Stimulated activated CD8-positive, alpha-beta memory T cell treated with anti-CD3 and anti-CD28 coated beads, Interleukin-4, amount 100 ng/mL, for 24 hours (primary cell): Measurements from ENCODE around the gene GHDC.
"Not testable (repeated sequence)": the region's sequence is repeated elsewhere in the genome, so short reads cannot be mapped to it uniquely, and the experiment has no call there.

Experiments
- DNase-seq: peaks from one replicate; pipeline ENCODE4 v3.0.0-alpha.2; 2020; ENCODE audit warnings: low read depth

GHDC gene, protein sequence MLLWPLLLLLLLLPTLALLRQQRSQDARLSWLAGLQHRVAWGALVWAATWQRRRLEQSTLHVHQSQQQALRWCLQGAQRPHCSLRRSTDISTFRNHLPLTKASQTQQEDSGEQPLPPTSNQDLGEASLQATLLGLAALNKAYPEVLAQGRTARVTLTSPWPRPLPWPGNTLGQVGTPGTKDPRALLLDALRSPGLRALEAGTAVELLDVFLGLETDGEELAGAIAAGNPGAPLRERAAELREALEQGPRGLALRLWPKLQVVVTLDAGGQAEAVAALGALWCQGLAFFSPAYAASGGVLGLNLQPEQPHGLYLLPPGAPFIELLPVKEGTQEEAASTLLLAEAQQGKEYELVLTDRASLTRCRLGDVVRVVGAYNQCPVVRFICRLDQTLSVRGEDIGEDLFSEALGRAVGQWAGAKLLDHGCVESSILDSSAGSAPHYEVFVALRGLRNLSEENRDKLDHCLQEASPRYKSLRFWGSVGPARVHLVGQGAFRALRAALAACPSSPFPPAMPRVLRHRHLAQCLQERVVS

DNA sequence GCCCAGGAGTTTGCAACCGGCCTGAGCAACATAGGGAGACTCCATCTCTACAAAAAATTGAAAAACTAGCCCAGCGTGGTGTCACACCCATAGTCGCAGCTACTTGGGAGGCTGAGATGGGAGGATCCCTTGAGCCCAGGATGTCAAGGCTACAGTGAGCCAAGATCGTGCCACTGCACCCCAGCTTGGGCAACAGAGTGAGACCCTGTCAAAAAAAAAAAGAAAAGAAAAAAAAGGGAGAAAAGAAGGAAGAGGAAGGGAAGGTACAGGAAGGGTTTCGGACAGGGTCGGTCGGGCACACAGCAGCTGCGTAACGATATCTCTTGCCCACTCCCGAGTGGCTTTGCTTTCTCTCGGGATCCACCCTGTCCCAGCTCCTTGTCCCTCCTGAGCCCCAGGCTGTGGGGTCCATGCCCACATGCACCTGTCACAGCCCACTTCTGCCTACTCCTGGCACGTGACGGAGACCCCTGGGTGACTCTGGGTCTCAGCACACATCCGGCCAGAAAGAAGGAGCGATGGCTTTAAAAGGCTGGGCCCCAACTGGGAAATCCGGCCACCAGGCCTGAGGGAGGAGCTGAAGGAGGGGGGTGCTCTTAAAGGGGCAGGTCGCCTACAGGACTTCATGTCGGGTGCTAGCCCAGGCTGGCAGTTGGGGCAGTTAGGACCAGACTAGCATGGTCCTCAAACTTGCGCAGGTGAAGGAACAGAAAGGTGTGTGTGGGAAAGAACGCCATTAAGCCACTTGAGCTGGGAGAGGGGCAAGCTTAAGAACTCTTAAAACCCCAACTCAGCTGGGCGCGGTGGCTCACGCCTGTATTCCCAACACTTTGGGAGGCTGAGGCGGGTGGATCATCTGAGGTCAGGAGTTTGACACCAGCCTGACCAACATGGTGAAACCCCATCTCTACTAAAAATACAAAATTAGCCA is at the start of gene GHDC:
Gene GHDC (minus strand): TSS at position 526 of the 931 bp plus-strand sequence. CDS start 913 bp downstream, outside the sequence.
- DNase-seq, result peak; percentile 70

- DNase-seq, result no peak
Measured at GRCh38 chr17:42243493-42243982, 49.2 kb upstream of the GHDC start.

DNA sequence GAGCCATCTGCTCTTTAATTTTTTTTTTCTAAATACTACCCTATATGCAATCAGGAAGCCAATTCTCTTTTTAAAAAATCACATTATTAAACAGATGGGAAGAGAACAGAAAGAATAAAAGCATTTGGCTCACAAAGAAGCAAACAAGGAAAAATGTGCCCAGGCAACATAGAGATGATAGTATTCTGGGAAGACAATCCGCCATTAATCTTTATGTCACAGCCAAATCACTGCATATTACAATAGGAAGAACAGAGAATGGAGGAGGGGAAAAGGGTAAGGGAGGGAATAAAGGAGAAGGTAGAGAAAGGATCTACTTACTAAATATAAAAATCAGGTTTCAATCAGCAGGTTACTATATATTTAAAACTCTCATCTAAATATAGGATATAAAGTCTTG is 47.6 kb upstream of the GHDC start:
- no peak for DNase-seq

- not testable (repeated sequence) for DNase-seq
Measured at GRCh38 chr17:42240863-42241262, 46.6 kb upstream of the GHDC start.

DNA sequence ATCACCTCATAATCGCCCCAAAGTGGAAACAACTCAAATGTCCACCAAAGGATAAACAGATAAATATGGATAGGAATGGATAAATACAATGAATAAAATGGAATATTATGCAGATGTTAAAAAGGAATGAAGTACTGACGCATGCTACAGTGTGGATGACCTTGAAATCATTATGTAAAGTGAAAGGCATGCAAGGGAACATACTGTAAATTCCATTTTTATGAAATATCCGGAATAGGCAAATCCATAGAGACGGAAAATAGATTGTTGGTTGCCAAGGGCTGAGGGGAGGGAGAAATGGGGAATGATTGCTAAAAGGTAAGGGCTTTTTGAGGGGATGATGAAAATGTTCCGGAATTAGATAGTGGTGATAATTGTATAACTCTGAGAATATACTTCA is 45.9 kb upstream of the GHDC start:
- DNase-seq, result no peak

DNA sequence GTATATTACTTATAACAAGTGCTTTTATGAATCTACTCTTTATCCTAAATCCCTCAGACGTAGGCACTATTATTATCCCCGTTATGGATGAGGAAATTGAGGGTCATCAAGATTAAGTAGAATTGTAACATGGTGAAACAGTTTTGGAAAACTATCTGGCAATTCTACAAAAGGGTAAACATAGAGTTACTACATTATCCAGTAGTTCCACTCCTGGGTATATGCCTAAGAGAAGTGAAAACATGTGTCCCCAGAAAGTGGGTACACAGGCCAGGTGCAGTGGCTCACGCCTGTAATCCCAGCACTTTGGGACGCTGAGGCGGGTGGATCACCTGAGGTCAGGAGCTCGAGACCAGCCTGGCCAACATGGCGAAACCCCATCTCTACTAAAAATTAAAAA is 45.3 kb upstream of the GHDC start:
- DNase-seq, result not testable (repeated sequence)

- DNase-seq, result no peak
Measured at GRCh38 chr17:42236760-42237159, 42.5 kb upstream of the GHDC start.

GRCh38 chr17:42233994-42234393 is 39.7 kb upstream of the GHDC start:
- DNase-seq, result no peak

GRCh38 chr17:42233156-42233555 is 38.9 kb upstream of the GHDC start:
- DNase-seq, result no peak

- DNase-seq, result no peak
Measured at GRCh38 chr17:42230225-42230624, 35.9 kb upstream of the GHDC start.

GRCh38 chr17:42227849-42228700 is 33.8 kb upstream of the GHDC start:
- DNase-seq, result no peak

DNA sequence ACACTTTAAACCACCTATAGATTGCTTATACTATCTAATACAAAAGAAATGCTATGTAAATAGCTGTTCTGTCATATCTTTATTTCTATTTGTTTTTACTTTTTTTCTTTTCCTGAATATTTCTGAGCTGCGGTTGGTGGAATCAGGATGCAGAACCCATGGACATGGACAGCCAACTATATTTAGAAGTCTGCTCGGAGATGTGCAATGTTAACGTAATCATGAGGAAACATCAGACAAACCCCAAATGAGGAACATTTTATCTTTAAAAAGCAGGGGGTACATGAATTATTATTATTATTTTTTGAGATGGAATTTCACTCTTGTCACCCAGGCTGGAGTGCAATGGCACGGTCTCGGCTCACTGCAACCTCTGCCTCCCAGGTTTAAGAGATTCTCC is 31.4 kb upstream of the GHDC start:
- DNase-seq, result no peak

DNA sequence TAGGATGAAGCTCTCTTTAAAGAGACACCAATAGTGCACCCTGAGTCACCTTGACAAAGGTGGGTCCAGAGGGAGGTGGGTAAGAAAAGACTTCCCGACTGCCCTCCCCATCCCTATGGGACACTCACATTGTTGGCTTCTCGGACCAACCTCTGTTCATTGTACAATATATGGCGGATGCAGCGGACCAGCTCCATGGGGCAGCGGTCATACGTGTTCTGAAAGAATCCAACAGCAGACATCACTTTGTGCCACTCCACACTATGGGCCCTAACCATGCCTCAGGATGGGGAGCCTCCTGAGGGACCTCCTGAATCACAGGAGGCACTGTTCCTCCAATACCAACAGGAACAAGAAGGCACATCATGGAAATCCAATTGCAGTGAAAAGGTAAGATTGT is 30.4 kb upstream of the GHDC start:
- DNase-seq, result no peak

DNA sequence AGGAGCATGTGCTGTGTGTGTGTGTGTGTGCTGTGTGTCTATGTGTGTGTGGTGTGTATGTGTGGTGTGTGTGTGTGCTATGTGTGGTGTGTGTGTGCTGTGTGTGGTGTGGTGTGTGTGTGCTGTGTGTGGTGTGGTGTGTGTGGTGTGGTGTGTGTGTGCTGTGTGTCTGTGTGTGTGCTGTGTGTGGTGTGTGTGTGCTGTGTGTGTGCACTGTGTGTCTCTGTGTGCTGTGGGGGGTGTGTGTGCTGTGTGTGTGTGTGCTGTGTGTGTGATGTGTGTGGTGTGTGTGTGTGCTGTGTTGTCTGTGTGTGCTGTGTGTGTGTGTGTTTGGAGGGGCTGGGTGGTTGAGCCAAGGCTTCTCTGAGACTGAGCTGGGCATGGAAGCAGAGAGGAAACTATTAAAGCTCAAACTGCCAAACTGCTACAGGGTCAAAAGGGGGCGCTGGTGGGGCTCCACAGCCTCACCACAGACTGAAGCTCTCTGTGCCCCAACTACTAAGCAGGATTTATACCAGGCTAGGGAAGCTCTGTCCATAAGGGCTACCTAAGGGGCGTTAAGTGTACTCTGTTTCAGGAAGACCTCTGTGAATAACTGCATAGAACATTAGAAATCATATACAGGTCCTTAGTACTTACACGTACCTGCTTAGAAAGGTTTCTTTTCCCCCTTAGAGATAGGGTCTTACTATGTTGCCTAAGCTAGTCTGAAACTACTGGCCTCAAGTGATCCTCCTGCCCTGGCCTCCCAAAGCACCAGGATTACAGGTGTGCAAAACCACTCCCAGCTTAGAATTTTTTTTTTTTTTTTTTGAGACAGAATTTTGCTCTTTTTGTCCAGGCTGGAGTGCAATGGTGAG is 27.8 kb upstream of the GHDC start:
- DNase-seq, result peak; percentile 22

DNA sequence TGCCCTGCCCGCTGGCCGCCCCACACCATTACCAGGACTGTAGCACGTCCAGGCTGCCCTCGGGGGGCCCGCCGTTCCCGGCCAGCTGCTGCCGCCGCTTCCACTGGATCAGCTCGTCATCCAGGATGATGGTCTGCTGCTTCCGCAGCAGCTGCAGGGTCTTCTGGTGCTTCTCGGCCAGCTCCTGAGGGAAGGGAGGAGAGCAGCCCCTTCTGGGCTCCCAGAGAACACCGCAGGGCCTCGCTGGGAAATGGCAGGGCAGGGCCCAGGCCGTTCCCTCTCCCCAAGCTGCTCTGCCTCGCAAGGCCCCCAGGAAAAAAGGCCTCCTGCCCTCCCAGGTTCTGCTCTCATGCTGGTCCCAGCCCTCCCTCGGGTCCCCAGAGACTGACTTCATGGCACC is 25.0 kb upstream of the GHDC start:
- DNase-seq, result not testable (repeated sequence)

GRCh38 chr17:42214156-42214555 is 19.9 kb upstream of the GHDC start:
- DNase-seq, result no peak

DNA sequence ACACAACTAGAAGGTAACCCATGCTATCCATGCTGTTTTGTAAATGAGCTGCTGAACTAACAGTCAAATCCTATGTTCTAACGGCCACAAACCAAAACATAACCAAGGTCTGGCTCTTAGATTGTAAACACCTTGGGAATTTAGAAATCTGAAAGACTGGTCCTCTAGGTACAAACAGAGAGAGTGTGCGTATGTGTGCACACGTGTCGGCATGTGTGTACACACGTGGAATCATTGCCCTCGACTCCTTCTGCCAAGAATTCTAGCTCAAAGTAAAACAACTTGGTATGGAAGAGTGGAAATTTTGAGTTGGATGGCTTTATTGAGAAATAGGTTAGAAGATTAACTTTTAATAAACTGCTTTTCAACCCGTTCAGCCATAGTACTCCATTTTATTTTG is 18.1 kb upstream of the GHDC start:
- no peak for DNase-seq

DNA sequence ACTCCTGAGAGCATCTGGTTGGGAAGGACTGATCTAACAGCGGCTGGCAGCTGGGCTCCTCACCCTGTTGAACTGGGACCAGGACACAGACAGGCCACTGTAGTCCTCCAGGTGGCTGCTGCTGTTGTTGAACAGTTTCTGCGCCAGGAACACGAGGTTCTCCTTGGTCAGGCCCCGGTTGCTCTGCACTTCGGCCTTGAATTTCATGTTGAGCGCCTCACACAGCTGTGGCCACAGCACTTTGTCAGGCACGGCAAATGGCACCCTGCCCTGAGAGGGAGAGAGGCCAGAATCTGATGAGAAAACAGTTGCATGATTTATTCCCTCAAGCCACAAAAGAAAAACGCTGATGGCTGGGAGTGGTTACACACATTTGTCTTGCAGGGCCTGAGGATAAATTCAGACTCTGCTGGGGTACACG is 17.6 kb upstream of the GHDC start:
- not testable (repeated sequence) for DNase-seq

DNA sequence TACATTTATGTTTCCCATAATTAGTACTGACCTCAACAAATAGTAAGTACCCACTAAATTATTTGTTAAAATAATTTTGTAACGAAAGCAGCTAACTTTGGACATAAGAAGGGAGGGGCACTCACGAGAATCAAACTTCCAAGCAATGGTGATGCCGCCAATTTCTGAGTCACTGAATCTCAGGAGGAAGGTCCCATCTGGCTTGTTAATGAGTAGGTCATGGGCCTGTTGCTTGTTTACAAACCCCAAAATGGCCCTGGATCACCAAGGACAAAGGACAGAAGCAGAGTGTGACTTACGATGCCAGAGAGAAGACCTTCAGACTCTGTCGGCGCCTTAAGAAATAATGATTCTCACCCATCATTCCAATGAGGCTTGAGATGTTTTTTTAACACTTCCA is 15.8 kb upstream of the GHDC start:
- DNase-seq, result no peak

DNA sequence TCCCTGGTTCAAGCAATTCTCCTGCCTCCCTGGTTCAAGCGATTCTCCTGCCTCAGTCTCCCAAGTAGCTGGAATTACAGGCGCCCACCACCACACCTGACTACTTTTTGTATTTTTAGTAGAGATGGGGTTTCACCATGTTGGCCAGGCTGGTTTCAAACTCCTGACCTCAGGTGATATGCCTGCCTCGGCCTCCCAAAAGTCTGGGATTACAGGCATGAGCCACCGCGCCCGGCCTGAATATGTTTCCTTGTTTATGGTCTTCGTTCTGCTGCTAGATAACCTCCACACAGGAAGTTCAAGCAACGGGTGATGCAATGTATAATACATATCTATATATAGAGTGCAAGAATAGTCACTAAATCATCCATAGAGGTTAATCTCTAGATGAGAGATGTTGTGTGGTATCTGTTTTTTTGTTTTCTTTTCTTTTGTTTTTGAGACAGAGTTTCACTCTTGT is 11.9 kb upstream of the GHDC start:
- DNase-seq, result not testable (repeated sequence)
